Transverse colon (tissue), 4 donors: ENCODE data around the gene RGS3. TPM values are rescaled to one million over a fixed set of nuclear protein-coding genes. Genes with fewer than 3 reads are reported as not detected.

ENCODE experiments used
- DNase-seq: peaks from one replicate; pipeline ENCODE4 v3.0.0-alpha.2; 2019
- H3K27ac ChIP-seq, 4 donors: fragments of 200-600 bp; sonication (generic); 2 replicates each; pipeline ENCODE4 v1.5.1; 2016 to 2018; ENCODE audit warnings: inconsistent platforms in 4 of 4
- H3K27me3 ChIP-seq: fragments of 200-600 bp; sonication (generic); 2 replicates; pipeline ENCODE4 v1.5.1; 2017; ENCODE audit warnings: inconsistent platforms
- H3K36me3 ChIP-seq, 4 donors: fragments of 200-600 bp; sonication (generic); 2 replicates each; pipeline ENCODE4 v1.5.1; 2017 to 2019; ENCODE audit warnings: inconsistent platforms in 4 of 4
- H3K4me1 ChIP-seq, 4 donors: fragments of 200-600 bp; sonication (generic); 2 replicates each; pipeline ENCODE4 v1.5.1; 2017 to 2020; ENCODE audit warnings: inconsistent platforms in 4 of 4
- H3K4me3 ChIP-seq, 4 donors: fragments of 200-600 bp; sonication (generic); 1 replicate in 1 of 4; 2 replicates in 3 of 4; pipeline versions ENCODE4 v1.5.1 to v1.6.1; 2017 to 2019; ENCODE audit warnings: inconsistent platforms in 4 of 4
- H3K9me3 ChIP-seq, 2 donors: fragments of 200-600 bp; sonication (generic); 2 replicates each; pipeline ENCODE4 v1.5.1; 2017 to 2019; ENCODE audit warnings: inconsistent platforms in 2 of 2
- EP300 ChIP-seq: sonication (generic); formaldehyde crosslinking; IDR thresholded peaks from one replicate; pipeline ENCODE4 v1.6.1; 2017; ENCODE audit warnings: antibody characterized with exemption, low read depth
- POLR2A ChIP-seq: fragments of 450-650 bp; IDR thresholded peaks from one replicate; pipeline ENCODE4 v1.6.1; 2016; ENCODE audit warnings: antibody characterized with exemption, mild to moderate bottlenecking, moderate library complexity
- POLR2AphosphoS5 ChIP-seq, 3 donors: sonication (generic); formaldehyde crosslinking; IDR thresholded peaks; one replicate each; pipeline ENCODE4 v1.6.1; 2016; ENCODE audit warnings: antibody characterized with exemption in 3 of 3
- WGBS, 2 donors: methylation state at CpG; one replicate each; pipeline ENCODE4 v1.1.5; 2018; ENCODE audit warnings: low coverage in 1 of 2; 5-methylcytosine and 5-hydroxymethylcytosine counted together
- in situ Hi-C, 4 donors: fragments of 200-750 bp; cut with MboI; loops; one replicate each; pipeline versions ENCODE4 v1.15.0 to v1.15.1; 2017; ENCODE audit warnings: low sequenced_read_pairs in 3 of 4, low pct_ligation_motif_present in 1 of 4, low pct_unique_long_range_greater_than_20kb in 1 of 4
- intact Hi-C: fragments of 100-400 bp; cut with DNase I; formaldehyde crosslinking; loops from one replicate; pipeline ENCODE4 v1.15.1; 2023; ENCODE audit warnings: low total_unique reads
- total RNA-seq, 4 donors: library from RNA; depleted of rRNA; stranded (reverse); fragments of >200 nt; gene quantifications; one replicate each; pipeline ENCODE4 v1.1.0, GENCODE V29; 2016
- TF ChIP-seq, protein P1 (sequence below), 5 experiments: fragments of 200-600 bp in 3 of 5; fragments of 450-650 bp in 2 of 5; sonication (generic) in 3 of 5; IDR thresholded peaks; 1 replicate in 2 of 5; 2 replicates in 3 of 5; pipeline ENCODE4 v1.5.1; 2016 to 2017; ENCODE audit warnings: antibody characterized with exemption in 5 of 5, inconsistent platforms in 3 of 5, mild to moderate bottlenecking in 2 of 5, moderate library complexity in 1 of 5

Gene RGS3
- total RNA-seq, 4 donors from 2014 or later, result 62.7 to 150 (median 80.9) TPM

DNA sequence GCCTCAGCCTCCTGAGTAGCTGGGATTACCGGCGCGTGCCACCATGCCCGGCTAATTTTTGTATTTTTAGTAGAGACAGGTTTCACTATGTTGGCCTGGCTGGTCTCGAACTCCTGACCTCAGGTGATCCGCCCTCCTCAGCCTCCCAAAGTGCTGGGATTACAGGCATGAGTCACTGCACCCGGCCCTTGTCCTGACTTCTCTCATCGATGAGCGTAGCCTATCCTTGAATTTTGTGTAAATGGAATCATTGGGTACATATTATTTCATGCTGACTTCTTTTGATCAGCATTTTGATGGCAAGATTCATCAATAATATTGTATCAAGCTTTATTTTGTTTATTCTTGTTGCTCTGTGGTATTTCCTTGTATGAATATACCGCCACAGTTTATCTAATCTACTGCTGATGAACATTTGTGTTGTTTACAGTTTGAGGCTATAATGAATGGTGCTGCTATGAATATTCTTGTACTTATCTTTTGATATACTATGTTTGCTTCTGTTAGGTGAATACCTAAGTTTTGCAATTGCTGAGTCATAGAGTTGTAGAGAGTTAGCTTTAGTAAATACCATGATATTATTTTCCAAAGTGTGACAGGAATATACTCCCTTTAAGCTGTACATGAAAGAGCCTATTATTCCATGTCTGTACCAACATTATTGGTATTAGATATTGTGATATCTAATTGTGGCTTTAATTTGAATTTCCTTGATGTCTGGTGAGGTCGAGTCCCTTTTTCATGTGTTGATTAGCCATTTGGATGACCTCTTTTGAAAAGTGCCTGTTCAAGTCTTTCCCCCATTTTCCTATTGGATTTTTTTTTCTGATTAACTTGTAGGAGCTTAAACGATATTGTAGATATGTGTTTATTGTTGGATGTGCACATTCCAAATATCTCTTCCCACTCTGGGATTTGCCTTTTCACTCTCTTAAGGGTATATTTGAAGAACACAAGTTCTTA lies 107.5 kb downstream of the RGS3 start:
- Histone ChIP-seq H3K27me3 (no peaks in the 10 kb centered on the region), H3K4me3 (no peak overlapping the region), H3K9me3 (no peaks in the 10 kb centered on the region), H3K27ac (no peak overlapping the region), H3K4me1 (peaks cover 8 to 22% (median 17%) of the 10 kb centered on the region in 4 donors), H3K36me3 (no peaks in the 10 kb centered on the region)
- TF ChIP-seq, protein P1, sequence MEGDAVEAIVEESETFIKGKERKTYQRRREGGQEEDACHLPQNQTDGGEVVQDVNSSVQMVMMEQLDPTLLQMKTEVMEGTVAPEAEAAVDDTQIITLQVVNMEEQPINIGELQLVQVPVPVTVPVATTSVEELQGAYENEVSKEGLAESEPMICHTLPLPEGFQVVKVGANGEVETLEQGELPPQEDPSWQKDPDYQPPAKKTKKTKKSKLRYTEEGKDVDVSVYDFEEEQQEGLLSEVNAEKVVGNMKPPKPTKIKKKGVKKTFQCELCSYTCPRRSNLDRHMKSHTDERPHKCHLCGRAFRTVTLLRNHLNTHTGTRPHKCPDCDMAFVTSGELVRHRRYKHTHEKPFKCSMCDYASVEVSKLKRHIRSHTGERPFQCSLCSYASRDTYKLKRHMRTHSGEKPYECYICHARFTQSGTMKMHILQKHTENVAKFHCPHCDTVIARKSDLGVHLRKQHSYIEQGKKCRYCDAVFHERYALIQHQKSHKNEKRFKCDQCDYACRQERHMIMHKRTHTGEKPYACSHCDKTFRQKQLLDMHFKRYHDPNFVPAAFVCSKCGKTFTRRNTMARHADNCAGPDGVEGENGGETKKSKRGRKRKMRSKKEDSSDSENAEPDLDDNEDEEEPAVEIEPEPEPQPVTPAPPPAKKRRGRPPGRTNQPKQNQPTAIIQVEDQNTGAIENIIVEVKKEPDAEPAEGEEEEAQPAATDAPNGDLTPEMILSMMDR (IDR thresholded peaks at IDR 0.05), result no peak
- no peak for TF ChIP-seq POLR2AphosphoS5 (IDR thresholded peaks at IDR 0.05)
- no peak for TF ChIP-seq EP300
- no peak for TF ChIP-seq POLR2A
- in situ Hi-C loops, result no loop called here
- WGBS, 2 donors, result 92 to 95% methylated on average over 7 to 12 of the region's 12 CpGs
- intact Hi-C loops, result no loop called here
- peak; percentile 6 for DNase-seq

DNA sequence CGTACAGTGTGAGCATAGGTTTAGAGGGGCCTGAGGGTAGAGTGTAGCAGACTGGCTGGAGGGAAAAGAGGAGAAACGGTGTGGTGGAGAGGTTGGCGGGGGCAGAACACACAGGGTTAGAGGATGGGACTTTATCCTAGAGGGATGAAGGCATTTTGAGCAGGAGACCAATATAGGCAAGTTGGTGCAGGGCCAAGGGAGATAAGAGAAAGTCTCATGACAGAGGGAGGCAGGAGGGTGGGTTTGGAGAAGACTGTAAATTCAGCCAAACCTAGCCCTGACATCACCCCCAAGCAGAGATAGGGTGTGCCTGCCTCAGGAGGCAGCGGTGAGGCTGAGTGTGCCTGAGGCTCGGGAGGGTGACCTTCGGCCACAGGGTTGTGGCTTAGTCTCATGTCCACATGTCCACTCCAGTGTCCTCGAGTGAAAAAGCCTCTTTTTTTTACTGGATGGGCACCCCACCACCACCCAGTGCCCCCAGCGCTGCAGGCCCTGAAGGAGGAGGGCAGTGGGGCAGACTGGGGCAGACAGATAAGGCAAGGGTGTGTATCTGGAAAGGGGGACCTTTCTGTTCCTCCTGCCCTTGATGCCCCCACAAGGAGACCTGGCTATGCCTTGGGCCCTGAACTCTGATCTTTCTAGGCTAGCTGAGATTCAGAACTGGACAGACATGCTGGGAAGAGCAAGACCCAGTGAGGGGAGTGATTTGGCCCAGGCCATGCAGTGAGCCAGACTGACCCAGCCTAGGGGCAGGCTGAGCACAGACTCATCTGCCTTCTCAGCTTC lies 108.7 kb downstream of the RGS3 start:
- no peaks in the 10 kb centered on the region for H3K9me3 ChIP-seq
- no peaks in the 10 kb centered on the region for H3K36me3 ChIP-seq
- in situ Hi-C loops, result no loop called here
- H3K4me1 ChIP-seq, result peaks cover 0 to 17% (median 10%) of the 10 kb centered on the region in 4 donors
- TF ChIP-seq POLR2AphosphoS5 (IDR thresholded peaks at IDR 0.05), result no peak
- no peak for TF ChIP-seq POLR2A
- TF ChIP-seq, protein P1 (IDR thresholded peaks at IDR 0.05), result no peak
- TF ChIP-seq EP300, result no peak
- DNase-seq, result no peak
- intact Hi-C loops, result no loop called here
- H3K27me3 ChIP-seq, result no peaks in the 10 kb centered on the region
- 81 to 100% methylated on average over 3 to 8 of the region's 8 CpGs for WGBS, 2 donors
- H3K4me3 ChIP-seq, result no peak overlapping the region
- no peak overlapping the region for H3K27ac ChIP-seq

DNA sequence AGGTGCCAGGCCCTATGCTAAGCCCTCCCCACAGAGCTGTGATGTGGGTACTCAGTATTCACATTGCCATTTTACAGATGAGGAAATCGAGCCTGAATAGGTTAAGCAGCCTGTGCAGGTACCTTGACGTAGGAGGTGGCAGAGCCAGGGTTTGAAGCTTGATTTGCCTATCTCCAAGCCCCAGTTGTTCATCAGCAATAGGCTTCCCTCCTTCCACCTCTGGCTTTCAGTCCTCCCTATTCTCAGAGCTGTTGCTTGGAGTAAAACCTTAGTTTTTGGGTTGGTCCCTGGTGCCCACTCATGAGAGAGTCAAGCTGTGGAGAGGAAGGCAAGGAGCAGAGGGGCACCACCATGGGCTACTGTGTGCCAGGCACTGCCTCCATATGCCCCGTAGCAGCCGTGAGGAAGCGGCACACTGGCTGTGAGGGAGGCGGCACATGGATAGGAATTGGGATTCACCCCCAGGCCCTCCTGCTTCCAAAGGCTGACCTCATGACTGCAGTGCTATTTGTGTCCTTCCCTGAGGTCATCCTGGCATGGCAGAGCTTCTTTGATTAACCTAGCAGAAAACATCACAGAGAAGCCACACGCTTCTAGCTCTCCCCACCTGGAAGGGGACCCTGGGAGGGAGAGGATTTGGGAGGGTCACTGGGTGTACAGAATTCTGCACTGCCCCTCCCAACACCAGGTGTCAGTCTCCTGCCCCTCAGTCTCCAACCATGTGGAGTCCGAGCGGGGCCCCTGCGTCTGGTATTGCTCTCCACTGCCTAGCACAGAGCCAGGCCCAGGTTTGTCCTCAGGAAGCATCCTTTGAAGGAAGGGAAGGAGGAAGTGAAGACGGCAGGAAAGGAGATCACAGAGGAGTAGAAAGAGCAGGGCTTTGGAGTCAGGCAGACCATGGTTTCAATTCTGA lies 109.8 kb downstream of the RGS3 start:
- Histone ChIP-seq H3K4me3 (no peak overlapping the region), H3K27me3 (no peaks in the 10 kb centered on the region), H3K27ac (no peak overlapping the region), H3K36me3 (no peaks in the 10 kb centered on the region), H3K9me3 (no peaks in the 10 kb centered on the region), H3K4me1 (peaks cover 5 to 19% (median 12%) of the 10 kb centered on the region in 4 donors)
- no peak for DNase-seq
- 70 to 92% methylated on average over 2 to 11 of the region's 11 CpGs for WGBS, 2 donors
- intact Hi-C loops (no loop called here), in situ Hi-C loops (no loop called here)
- TF ChIP-seq POLR2A, result no peak
- no peak for TF ChIP-seq EP300
- TF ChIP-seq POLR2AphosphoS5 (IDR thresholded peaks at IDR 0.05), result no peak
- TF ChIP-seq, protein P1 (IDR thresholded peaks at IDR 0.05), result no peak
